Activated CD4-positive, alpha-beta T cell treated with anti-CD3 and anti-CD28 coated beads for 1 hour (primary cell): ENCODE results near the gene APOD.
"Not testable (repeated sequence)": the region's sequence is repeated elsewhere in the genome, so short reads cannot be mapped to it uniquely, and the experiment has no call there.

Experiments used
- DNase-seq: peaks from one replicate; pipeline ENCODE4 v3.0.0-alpha.2; 2020

The APOD gene

DNA sequence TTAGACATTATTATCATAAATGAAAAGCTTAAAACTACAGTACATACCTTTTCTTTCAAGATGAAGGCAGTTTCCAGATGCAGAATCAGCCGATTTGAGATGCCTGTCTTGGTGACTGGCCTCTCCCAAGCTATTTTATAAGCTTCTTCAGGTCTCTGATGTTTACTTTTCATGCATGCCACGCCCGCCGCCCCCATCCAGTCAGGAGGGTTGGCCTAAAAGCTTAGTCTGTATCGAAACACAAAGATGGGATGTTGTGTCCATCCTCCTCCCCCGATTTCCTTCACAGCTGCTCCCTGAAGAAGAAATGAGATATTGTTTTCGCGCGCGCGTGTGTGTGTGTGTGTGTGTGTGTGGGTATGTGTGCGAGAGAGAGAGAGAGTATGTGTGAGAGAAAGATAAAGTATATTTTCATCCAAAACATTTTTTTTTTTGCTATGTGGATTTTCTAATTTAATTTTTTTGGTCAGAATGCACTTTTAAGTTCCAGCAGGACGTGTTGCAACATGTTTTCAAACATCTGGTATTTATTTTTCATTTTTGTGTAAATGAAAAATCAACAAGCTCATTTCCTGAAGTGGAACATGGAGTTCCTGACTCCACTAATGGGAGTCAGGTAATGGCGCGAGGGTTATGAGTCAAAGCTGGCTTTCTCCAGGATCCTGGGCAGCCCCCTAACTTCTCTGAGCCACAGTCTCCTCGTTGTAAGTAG is at the start of gene APOD:
APOD (minus strand) TSS at position 110 of the 712 bp plus-strand sequence. CDS start 4,479 bp downstream, outside the sequence.
- DNase-seq = no peak

- not testable (repeated sequence) for DNase-seq
Measured at GRCh38 chr3:195633351-195633750, 49.6 kb upstream of the APOD start.

GRCh38 chr3:195632501-195633185 is 48.9 kb upstream of the APOD start:
- DNase-seq = not testable (repeated sequence)

GRCh38 chr3:195632046-195632445 is 48.3 kb upstream of the APOD start:
- DNase-seq = not testable (repeated sequence)

GRCh38 chr3:195630938-195631495 is 47.3 kb upstream of the APOD start:
- not testable (repeated sequence) for DNase-seq

- not testable (repeated sequence) for DNase-seq
Measured at GRCh38 chr3:195630086-195630917, 46.6 kb upstream of the APOD start.

DNA sequence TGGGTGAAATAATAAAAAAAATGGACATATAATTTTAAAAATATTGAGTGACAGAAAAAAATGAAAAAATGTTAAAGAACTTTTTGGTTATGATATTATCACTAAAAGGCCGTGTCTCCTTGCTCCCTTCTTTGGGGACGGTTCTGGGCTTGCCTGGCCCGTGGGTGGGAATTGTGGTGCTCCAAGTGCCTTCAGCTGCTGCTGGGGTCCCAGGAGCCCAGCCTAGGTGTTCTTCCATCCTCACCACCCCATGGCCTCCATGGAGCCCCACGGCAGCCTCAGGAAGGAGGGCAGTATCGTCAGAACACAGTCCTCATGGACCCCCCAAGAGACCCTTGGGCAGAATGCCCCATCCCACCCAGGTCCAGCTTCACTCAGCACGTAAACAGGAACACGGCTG is 45.9 kb upstream of the APOD start:
- not testable (repeated sequence) for DNase-seq

- DNase-seq = not testable (repeated sequence)
Measured at GRCh38 chr3:195628386-195628920, 44.7 kb upstream of the APOD start.

DNA sequence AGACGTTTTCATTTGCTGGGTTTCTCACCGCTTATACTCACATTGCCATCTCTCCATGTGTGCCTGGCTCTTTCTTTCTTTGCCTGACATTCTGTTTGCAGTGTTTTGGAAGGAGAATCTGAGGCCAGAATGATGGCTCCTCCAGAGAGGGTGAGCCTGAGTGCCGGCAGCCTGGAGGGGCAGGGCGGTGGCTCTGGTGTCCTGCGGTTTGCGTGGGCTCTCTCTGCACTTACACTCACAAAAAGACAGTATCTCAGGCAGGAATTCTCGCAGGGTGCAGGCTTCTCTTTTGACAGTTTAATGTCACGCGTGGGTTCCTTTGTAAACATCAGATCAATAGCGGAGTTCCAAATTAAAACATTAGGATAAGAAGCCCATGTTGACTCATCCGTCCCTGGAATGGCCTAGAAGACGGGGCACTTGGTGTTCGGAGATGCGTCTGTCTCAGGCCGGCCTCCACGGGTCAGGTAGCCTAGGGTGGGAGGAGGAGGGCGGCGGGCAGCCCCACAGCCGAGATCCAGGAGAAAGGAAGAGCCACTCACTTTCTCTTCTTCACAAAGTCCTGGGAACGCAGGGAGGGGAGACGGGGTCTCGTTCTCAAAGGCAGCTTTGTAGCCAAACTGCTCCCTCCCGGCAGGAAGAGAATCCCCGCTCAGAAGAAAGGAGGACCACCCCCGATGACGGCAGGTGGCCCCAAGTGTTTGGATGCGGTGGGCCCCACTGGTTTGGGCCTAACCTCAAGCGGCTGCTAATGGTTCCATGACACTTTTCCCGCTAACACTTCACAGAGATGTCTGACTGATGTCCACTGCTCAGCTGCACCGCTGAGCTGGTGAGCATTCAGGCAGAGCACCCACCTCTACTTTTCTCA is 44.0 kb upstream of the APOD start:
- DNase-seq = not testable (repeated sequence)

- DNase-seq = not testable (repeated sequence)
Measured at GRCh38 chr3:195624603-195625560, 41.1 kb upstream of the APOD start.

- not testable (repeated sequence) for DNase-seq
Measured at GRCh38 chr3:195624171-195624570, 40.4 kb upstream of the APOD start.

DNA sequence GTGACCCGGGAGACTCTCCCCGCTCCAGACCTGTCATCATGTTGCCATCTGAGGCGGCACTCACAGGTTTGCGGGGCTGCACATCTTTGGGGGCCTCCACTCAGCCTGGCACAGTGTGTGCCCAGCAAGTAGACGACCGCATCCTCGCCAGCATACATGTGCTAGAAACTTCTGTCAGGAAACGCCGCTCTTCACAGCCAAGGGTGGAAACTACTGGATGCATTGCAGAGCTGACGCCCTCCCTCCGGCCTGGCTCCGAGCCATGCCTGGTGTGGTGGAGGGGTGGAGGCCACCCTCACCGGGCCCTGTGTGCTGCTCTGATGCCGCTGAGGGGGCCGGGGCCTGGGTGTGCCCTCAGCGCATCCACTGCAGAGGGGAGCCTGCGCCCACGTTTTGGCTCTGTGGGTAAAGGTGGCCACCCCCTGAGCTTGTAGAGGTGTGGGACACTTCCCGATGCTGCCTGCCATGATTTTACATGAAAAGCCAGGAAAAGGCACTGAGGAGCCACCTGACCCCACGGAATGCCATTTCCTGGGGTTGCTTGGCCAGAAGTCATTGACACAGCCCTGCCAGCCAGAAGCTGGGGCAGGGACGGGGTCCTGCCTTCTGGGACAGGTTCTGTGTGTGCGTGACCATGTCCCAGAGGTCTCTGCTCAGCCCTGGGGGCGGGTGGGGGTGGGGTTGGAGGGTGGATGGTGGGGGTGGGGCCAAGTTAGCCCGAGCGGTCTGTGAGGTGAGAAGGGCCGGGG is 39.7 kb upstream of the APOD start:
- DNase-seq = not testable (repeated sequence)

GRCh38 chr3:195622523-195623170 is 38.9 kb upstream of the APOD start:
- DNase-seq = not testable (repeated sequence)

- DNase-seq = not testable (repeated sequence)
Measured at GRCh38 chr3:195622012-195622411, 38.3 kb upstream of the APOD start.

DNA sequence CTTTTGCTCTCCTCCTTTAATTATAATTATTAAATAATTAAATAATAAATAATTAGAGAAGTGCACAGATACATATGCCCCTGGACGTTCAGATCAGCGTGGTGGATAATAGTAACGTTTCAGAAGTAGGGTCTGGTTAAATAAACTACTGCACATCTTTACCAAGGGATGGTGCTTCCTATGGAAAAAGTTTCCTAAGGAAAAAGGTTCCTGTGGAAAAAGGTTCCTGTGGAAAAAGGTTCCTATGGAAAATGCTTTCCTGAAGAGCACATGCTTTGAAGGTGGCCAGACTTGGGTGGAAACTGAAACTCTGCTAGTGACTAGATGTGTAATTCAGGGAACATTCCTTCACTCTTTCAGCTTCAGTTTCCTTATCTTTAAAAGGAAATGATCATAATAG is 37.4 kb upstream of the APOD start:
- DNase-seq = not testable (repeated sequence)

DNA sequence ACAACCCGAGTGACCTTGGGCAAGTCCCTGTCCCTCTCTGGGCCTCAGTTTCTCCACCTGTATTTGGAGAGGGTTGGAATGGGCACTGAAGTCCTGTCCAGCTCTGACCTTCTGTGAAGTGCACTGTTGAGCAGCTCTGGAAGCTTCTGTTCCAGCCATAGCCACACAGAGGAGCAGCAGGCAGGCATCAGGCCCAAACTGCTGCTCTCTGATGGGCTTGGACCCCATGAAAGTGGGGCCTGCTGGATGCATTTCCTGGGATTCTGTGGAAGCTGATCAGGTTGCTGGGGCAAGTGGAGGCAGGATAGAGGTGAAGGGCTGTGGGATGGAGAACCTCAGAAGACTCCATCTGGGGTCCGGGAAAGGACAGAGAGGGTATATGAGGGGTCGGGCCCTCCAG is 36.7 kb upstream of the APOD start:
- not testable (repeated sequence) for DNase-seq

GRCh38 chr3:195619591-195620369 is 36.0 kb upstream of the APOD start:
- DNase-seq = not testable (repeated sequence)
